Neuronal stem cell (in vitro differentiated cells): ENCODE results near the gene ASMTL.
"Not testable (repeated sequence)": the region's sequence is repeated elsewhere in the genome, so short reads cannot be mapped to it uniquely, and the experiment has no call there.

Experiments used
- DNase-seq: peaks from one replicate; pipeline ENCODE4 v3.0.0-alpha.2; 2013; ENCODE audit warnings: low spot score
- H2AFZ ChIP-seq: one replicate; pipeline ENCODE4 v1.6.1; 2013; ENCODE audit warnings: mild to moderate bottlenecking, low read length, inconsistent platforms
- H2AK5ac ChIP-seq: 2 replicates; pipeline ENCODE4 v1.6.1; 2013; ENCODE audit warnings: low read depth, mild to moderate bottlenecking, inconsistent platforms, low read length, moderate library complexity, mixed read lengths
- H2BK120ac ChIP-seq: 2 replicates; pipeline ENCODE4 v1.6.1; 2013; ENCODE audit warnings: low read depth, mild to moderate bottlenecking, inconsistent platforms, low read length, moderate library complexity, mixed read lengths
- H2BK12ac ChIP-seq: one replicate; pipeline ENCODE4 v1.6.1; 2013; ENCODE audit warnings: low read length, inconsistent platforms
- H2BK15ac ChIP-seq: 2 replicates; pipeline ENCODE4 v1.6.1; 2013; ENCODE audit warnings: mild to moderate bottlenecking, low read length, inconsistent platforms, mixed read lengths
- H2BK5ac ChIP-seq: one replicate; pipeline ENCODE4 v1.6.1; 2013; ENCODE audit warnings: inconsistent platforms, mild to moderate bottlenecking, low read length, moderate library complexity
- H3K14ac ChIP-seq: one replicate; pipeline ENCODE4 v1.6.1; 2013; ENCODE audit warnings: low read length, inconsistent platforms
- H3K18ac ChIP-seq: 2 replicates; pipeline ENCODE4 v1.6.1; 2013; ENCODE audit warnings: low read length, inconsistent platforms
- H3K23ac ChIP-seq: 2 replicates; pipeline ENCODE4 v1.6.1; 2013; ENCODE audit warnings: low read depth, mild to moderate bottlenecking, mixed read lengths, low read length, inconsistent platforms; ENCODE audit not compliant: poor library complexity
- H3K27ac ChIP-seq: replicated peaks from 3 replicates; pipeline ENCODE4 v1.5.1; 2013; ENCODE audit warnings: low read length, inconsistent platforms
- H3K27me3 ChIP-seq, 3 experiments: 2 replicates each; pipeline ENCODE4 v1.6.1; 2013; ENCODE audit warnings: low read length in 3 of 3, mild to moderate bottlenecking in 2 of 3, inconsistent platforms in 1 of 3, low read depth in 1 of 3, mixed read lengths in 1 of 3, moderate library complexity in 1 of 3; ENCODE audit not compliant: control insufficient read depth in 3 of 3, insufficient read depth in 3 of 3
- H3K36me3 ChIP-seq, 2 donors: replicated peaks in 1 of 2; 2 replicates each; pipeline ENCODE4 v1.6.1; 2013; ENCODE audit warnings: low read length in 2 of 2; ENCODE audit not compliant: control insufficient read depth in 2 of 2, insufficient read depth in 2 of 2
- H3K4ac ChIP-seq: 2 replicates; pipeline ENCODE4 v1.6.1; 2013; ENCODE audit warnings: inconsistent platforms, mild to moderate bottlenecking, low read length, moderate library complexity
- H3K4me1 ChIP-seq, 2 donors: 1 replicate in 1 of 2; 2 replicates in 1 of 2; pipeline ENCODE4 v1.6.1; 2013; ENCODE audit warnings: low read length in 2 of 2, low read depth in 1 of 2; ENCODE audit not compliant: control insufficient read depth in 2 of 2, insufficient read depth in 1 of 2
- H3K4me2 ChIP-seq: one replicate; pipeline ENCODE4 v1.6.1; 2013; ENCODE audit warnings: mild to moderate bottlenecking, low read length, inconsistent platforms; ENCODE audit not compliant: insufficient read depth, poor library complexity, severe bottlenecking
- H3K4me3 ChIP-seq, 2 donors: 2 replicates each; pipeline ENCODE4 v1.5.1; 2013; ENCODE audit warnings: low read length in 2 of 2, mild to moderate bottlenecking in 2 of 2, inconsistent platforms in 1 of 2, moderate library complexity in 1 of 2
- H3K79me1 ChIP-seq: one replicate; pipeline ENCODE4 v1.6.1; 2013; ENCODE audit warnings: low read depth, mild to moderate bottlenecking, inconsistent platforms, low read length, moderate library complexity
- H3K9ac ChIP-seq: one replicate; pipeline ENCODE4 v1.6.1; 2013; ENCODE audit warnings: mild to moderate bottlenecking, low read depth, low read length, inconsistent platforms; ENCODE audit not compliant: poor library complexity
- H3K9me3 ChIP-seq, 2 donors: replicated peaks in 1 of 2; 2 replicates each; pipeline versions ENCODE3 to v1.6.1; 2013; ENCODE audit warnings: low read length in 2 of 2, mild to moderate bottlenecking in 2 of 2, inconsistent platforms in 1 of 2, low read depth in 1 of 2, mixed read lengths in 1 of 2, moderate library complexity in 1 of 2; ENCODE audit not compliant: control insufficient read depth in 2 of 2, insufficient read depth in 1 of 2
- H4K8ac ChIP-seq: one replicate; pipeline ENCODE4 v1.6.1; 2013; ENCODE audit warnings: low read depth, mild to moderate bottlenecking, inconsistent platforms, low read length, moderate library complexity
- H4K91ac ChIP-seq: one replicate; pipeline ENCODE4 v1.6.1; 2013; ENCODE audit warnings: low read length, low read depth, mild to moderate bottlenecking, inconsistent platforms; ENCODE audit not compliant: poor library complexity
- WGBS, 2 donors: extraction: QIAGEN DNeasy Blood & Tissue Kit; methylation state at CpG; one replicate each; pipeline ENCODE4 v1.1.7; 2013; ENCODE audit warnings: missing lambda C conversion rate in 2 of 2, mixed read lengths in 1 of 2; ENCODE audit not compliant: insufficient read length in 2 of 2, insufficient replicate concordance in 1 of 2; ENCODE audit errors: extremely low coverage in 2 of 2; 5-methylcytosine and 5-hydroxymethylcytosine counted together

Gene ASMTL

DNA sequence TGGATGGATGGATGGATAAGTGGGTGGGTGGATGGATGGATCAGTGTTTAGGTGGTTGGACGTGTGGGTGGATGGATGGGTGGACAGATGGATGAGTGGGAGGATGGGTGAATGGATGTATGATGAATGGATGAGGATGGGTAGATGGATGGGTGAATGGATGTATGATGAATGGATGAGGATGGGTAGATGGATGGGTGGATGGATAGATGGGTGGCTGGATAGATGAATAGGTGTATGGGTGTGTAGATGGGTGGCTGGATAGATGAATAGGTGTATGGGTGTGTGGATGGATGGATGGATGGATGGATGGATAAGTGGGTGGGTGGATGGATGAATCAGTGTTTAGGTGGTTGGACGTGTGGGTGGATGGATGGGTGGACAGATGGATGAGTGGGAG, 21.9 kb upstream of the ASMTL start:
- not testable (repeated sequence) for H2BK15ac ChIP-seq, H2BK12ac ChIP-seq, H3K27ac ChIP-seq, H4K8ac ChIP-seq, H4K91ac ChIP-seq, H3K4me1 ChIP-seq, H2AK5ac ChIP-seq, H3K27me3 ChIP-seq, H3K4me3 ChIP-seq, H3K9ac ChIP-seq, H2BK120ac ChIP-seq, H3K23ac ChIP-seq, H3K79me1 ChIP-seq, H2BK5ac ChIP-seq, H3K18ac ChIP-seq, H3K4me2 ChIP-seq, H2AFZ ChIP-seq, H3K14ac ChIP-seq, H3K9me3 ChIP-seq, H3K36me3 ChIP-seq, DNase-seq, H3K4ac ChIP-seq
- WGBS, 2 donors, result no CpG with 5 or more reads among the region's 2 CpGs

DNA sequence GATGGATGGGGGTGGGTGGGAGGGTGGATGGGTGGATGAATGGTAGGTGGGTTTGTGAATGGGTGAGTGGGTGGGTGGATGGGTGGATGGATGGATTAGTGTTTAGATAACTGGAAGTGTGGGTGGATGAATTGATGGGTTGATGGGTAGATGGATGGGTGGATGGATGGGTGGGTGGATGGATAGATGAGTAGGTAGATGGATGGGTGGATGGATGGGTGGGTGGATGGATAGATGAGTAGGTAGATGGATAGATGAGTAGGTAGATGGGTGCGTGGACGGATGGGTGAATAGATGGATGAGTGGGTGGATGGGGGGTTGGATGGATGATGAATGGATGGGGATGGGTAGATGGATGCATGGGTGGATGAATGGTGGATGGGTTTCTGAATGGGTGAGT, 20.3 kb upstream of the ASMTL start:
- Histone ChIP-seq H3K4me1 (no peaks in the 10 kb centered on the region), H2BK15ac (no peak overlapping the region)
- WGBS, 2 donors, result 100% methylated on average over 2 of the region's 2 CpGs; no CpG with 5 or more reads in 1 of the 2 donors

DNA sequence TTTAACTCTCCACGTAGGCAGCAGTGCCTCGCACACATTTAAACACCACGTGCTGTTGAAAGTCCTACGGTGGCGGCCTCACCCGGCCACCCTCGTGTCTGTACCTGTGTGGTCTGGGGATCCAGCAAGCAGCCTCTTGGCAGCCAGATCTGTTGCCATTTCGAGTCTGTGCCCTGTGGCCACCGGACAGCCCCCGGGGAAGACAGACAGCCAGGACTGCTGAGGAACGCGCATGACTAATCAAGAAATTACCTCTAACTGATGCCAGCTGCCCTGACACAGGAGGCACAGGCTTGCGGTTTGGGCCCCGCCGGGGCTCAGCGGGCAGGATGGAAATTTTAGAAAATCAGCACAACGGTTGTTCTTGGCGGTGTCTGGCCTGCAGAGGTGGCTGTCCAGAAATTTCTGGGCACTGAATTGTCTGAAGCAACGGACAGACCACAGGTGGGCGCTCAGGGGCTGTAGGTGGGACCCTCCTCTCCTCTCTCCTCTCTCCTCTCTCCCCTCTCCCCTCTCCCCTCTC, 15.6 kb upstream of the ASMTL start:
- H2AFZ ChIP-seq, result no peak overlapping the region
- no peaks in the 10 kb centered on the region for H3K4me1 ChIP-seq
- WGBS, 2 donors, result no CpG with 5 or more reads among the region's 20 CpGs
- peaks cover 0 to 4% of the 10 kb centered on the region in 2 donors for H3K9me3 ChIP-seq
- H2BK5ac ChIP-seq, result no peak overlapping the region
- H3K23ac ChIP-seq, result no peak overlapping the region
- no peaks in the 10 kb centered on the region for H3K79me1 ChIP-seq
- H3K27me3 ChIP-seq, result peaks cover 0 to 9% (median 0%) of the 10 kb centered on the region in 3 experiments
- H4K91ac ChIP-seq, result no peak overlapping the region
- peak overlapping the region; percentile 20 for H3K18ac ChIP-seq
- H3K14ac ChIP-seq, result no peak overlapping the region
- no peak overlapping the region for H2BK120ac ChIP-seq
- DNase-seq, result no peak
- no peak overlapping the region for H4K8ac ChIP-seq
- no peak overlapping the region for H3K4me3 ChIP-seq
- no peak overlapping the region for H3K27ac ChIP-seq
- no peak overlapping the region for H3K4ac ChIP-seq
- no peak overlapping the region for H2BK15ac ChIP-seq
- no peak overlapping the region for H2BK12ac ChIP-seq
- no peak overlapping the region for H3K4me2 ChIP-seq
- no peaks in the 10 kb centered on the region for H3K36me3 ChIP-seq
- H2AK5ac ChIP-seq, result no peak overlapping the region
- H3K9ac ChIP-seq, result no peak overlapping the region

More for the DNA sequence above, 20.3 kb upstream of the ASMTL start:
- no peak overlapping the region for H2BK5ac ChIP-seq
- no peak overlapping the region for H3K27ac ChIP-seq
- H3K36me3 ChIP-seq, result no peaks in the 10 kb centered on the region
- no peaks in the 10 kb centered on the region for H3K27me3 ChIP-seq
- no peak overlapping the region for H3K9ac ChIP-seq
- H4K8ac ChIP-seq, result no peak overlapping the region
- H2BK12ac ChIP-seq, result no peak overlapping the region
- no peak overlapping the region for H3K4me2 ChIP-seq
- H4K91ac ChIP-seq, result no peak overlapping the region
- no peak overlapping the region for H2BK120ac ChIP-seq
- no peak overlapping the region for H3K14ac ChIP-seq
- no peak overlapping the region for H2AK5ac ChIP-seq
- H3K9me3 ChIP-seq, result no peaks in the 10 kb centered on the region
- no peak overlapping the region for H3K23ac ChIP-seq
- H2AFZ ChIP-seq, result no peak overlapping the region
- H3K4ac ChIP-seq, result no peak overlapping the region
- DNase-seq, result no peak
- no peak overlapping the region for H3K4me3 ChIP-seq
- H3K18ac ChIP-seq, result no peak overlapping the region
- H3K79me1 ChIP-seq, result no peaks in the 10 kb centered on the region

DNA sequence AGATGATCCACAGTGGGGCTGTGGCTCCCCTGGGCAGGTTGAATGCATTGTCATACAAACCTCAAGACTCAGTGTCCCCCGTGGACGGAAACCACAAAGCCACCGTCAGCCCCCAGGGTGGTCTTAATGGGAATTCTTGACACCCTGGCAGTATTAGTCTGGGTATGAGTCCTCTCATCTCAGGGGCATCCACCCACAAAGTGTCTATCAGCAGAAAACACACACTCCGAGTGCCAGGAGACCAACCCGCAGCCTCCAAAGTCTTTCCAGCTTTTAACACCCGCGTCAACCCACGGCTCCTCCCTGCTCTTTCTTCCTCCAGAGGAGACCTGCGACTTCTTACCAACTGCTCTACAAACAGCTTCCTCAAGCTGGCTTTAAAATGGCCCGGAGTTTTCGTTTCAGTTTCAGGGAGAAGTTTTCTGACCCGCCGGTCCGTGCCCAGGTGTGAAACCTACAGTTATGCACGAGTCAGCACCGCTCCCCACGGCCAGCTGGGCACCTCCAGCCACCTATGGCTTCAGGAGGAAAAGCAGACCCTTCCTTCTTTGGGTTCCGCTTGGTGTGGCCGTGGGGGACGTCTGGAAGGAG, 14.4 kb upstream of the ASMTL start:
- peaks cover 0 to 4% of the 10 kb centered on the region in 2 donors for H3K9me3 ChIP-seq
- H3K27ac ChIP-seq, result no peak overlapping the region
- no peaks in the 10 kb centered on the region for H3K36me3 ChIP-seq
- H3K79me1 ChIP-seq, result no peaks in the 10 kb centered on the region
- H2BK12ac ChIP-seq, result peak overlapping the region; percentile 41
- peaks cover 0 to 16% (median 0%) of the 10 kb centered on the region in 3 experiments for H3K27me3 ChIP-seq
- DNase-seq, result no peak
- H3K4me3 ChIP-seq, result no peak overlapping the region
- H3K18ac ChIP-seq, result peak overlapping the region; percentile 85
- no CpG with 5 or more reads among the region's 20 CpGs for WGBS, 2 donors
- no peak overlapping the region for H3K23ac ChIP-seq
- H2BK5ac ChIP-seq, result no peak overlapping the region
- H3K14ac ChIP-seq, result no peak overlapping the region
- H3K4me2 ChIP-seq, result no peak overlapping the region
- H4K91ac ChIP-seq, result no peak overlapping the region
- no peak overlapping the region for H3K9ac ChIP-seq
- no peak overlapping the region for H3K4ac ChIP-seq
- H2BK120ac ChIP-seq, result no peak overlapping the region
- no peak overlapping the region for H4K8ac ChIP-seq
- no peak overlapping the region for H2BK15ac ChIP-seq
- no peak overlapping the region for H2AK5ac ChIP-seq
- H3K4me1 ChIP-seq, result no peaks in the 10 kb centered on the region
- H2AFZ ChIP-seq, result peak overlapping the region; percentile 17
